Nephron (organoid): ENCODE data around the gene LARP4.
"Not testable (repeated sequence)": the region's sequence is repeated elsewhere in the genome, so short reads cannot be mapped to it uniquely, and the experiment has no call there.

Experiments
- H3K27ac Mint-ChIP-seq, 3 experiments: 2 replicates each; pipeline ENCODE4 v1.8.0; 2020; ENCODE audit warnings: mixed read lengths in 3 of 3, mild to moderate bottlenecking in 2 of 3, moderate library complexity in 1 of 3
- H3K27me3 Mint-ChIP-seq: 2 replicates; pipeline ENCODE4 v1.8.0; 2021; ENCODE audit warnings: low read depth, mild to moderate bottlenecking, moderate library complexity, mixed read lengths
- H3K36me3 Mint-ChIP-seq: 2 replicates; pipeline ENCODE4 v1.8.0; 2020; ENCODE audit warnings: low read depth, mixed read lengths
- H3K4me1 Mint-ChIP-seq: 2 replicates; pipeline ENCODE4 v1.8.0; 2020; ENCODE audit warnings: mixed read lengths
- H3K4me3 Mint-ChIP-seq, 3 experiments: 2 replicates each; pipeline ENCODE4 v1.8.0; 2020; ENCODE audit warnings: mild to moderate bottlenecking in 3 of 3, mixed read lengths in 3 of 3, moderate library complexity in 2 of 3
- H3K9me3 Mint-ChIP-seq: 2 replicates; pipeline ENCODE4 v1.8.0; 2020; ENCODE audit warnings: mixed read lengths
- TF ChIP-seq, protein P1 (sequence below), 3 experiments: fragments of 200-600 bp; sonication (generic); IDR thresholded peaks; one replicate each; pipeline ENCODE4 v1.5.0; 2021; ENCODE audit warnings: antibody characterized with exemption in 3 of 3; ENCODE audit not compliant: unreplicated experiment in 3 of 3

LARP4 gene

GRCh38 chr12:50515587-50515986, 114.9 kb downstream of the LARP4 start:
- Mint-ChIP-seq H3K27ac (peak overlapping the region; percentile 4 to 14 (median 6)), H3K27me3 (no peaks in the 10 kb centered on the region), H3K9me3 (no peaks in the 10 kb centered on the region), H3K36me3 (peaks cover 4% of the 10 kb centered on the region), H3K4me1 (peaks cover 22% of the 10 kb centered on the region), H3K4me3 (no peak overlapping the region)
- TF ChIP-seq, protein P1, sequence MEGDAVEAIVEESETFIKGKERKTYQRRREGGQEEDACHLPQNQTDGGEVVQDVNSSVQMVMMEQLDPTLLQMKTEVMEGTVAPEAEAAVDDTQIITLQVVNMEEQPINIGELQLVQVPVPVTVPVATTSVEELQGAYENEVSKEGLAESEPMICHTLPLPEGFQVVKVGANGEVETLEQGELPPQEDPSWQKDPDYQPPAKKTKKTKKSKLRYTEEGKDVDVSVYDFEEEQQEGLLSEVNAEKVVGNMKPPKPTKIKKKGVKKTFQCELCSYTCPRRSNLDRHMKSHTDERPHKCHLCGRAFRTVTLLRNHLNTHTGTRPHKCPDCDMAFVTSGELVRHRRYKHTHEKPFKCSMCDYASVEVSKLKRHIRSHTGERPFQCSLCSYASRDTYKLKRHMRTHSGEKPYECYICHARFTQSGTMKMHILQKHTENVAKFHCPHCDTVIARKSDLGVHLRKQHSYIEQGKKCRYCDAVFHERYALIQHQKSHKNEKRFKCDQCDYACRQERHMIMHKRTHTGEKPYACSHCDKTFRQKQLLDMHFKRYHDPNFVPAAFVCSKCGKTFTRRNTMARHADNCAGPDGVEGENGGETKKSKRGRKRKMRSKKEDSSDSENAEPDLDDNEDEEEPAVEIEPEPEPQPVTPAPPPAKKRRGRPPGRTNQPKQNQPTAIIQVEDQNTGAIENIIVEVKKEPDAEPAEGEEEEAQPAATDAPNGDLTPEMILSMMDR (IDR thresholded peaks at IDR 0.05; ENCODE audit: unreplicated experiment in 3 of 3), result no peak

DNA sequence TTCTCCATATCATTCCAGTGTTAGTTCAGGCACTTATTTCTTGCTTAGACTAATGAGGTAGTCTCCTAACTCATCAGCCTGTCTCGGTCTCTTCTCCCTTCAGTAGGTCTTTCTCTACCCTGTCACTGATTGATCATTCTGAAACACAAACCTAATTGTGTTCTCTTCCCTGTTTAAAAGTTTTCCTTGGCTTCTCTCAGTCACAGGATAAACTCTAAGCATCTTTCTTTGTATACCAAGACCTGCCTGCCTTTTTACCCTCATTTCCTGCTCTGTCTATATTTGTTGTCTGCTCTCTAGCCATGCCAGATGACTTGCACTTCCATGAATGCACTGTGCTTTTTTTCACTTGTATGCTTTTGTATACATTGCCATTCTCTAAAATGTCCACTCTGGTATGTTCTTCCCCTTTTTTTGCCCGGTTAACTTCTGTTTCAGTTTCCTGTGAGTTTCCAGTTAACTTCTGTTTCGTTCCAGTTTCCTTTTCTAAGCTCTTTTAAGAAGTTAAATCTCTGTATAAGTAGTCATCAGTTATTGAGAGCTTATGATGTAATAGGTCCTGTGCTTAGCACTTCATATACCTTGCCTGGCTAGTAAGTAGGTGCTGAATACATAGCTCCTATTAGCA, 116.8 kb downstream of the LARP4 start:
- TF ChIP-seq, protein P1 (IDR thresholded peaks at IDR 0.05; ENCODE audit: unreplicated experiment in 3 of 3), result no peak
- Mint-ChIP-seq H3K36me3 (peaks cover 8% of the 10 kb centered on the region), H3K9me3 (no peaks in the 10 kb centered on the region), H3K27ac (no peak overlapping the region), H3K27me3 (no peaks in the 10 kb centered on the region), H3K4me3 (no peak overlapping the region), H3K4me1 (peaks cover 26% of the 10 kb centered on the region)

GRCh38 chr12:50518090-50518489, 117.4 kb downstream of the LARP4 start:
- TF ChIP-seq, protein P1 (IDR thresholded peaks at IDR 0.05; ENCODE audit: unreplicated experiment in 3 of 3), result no peak
- no peaks in the 10 kb centered on the region for H3K27me3 Mint-ChIP-seq
- no peak overlapping the region for H3K27ac Mint-ChIP-seq
- H3K36me3 Mint-ChIP-seq, result peaks cover 12% of the 10 kb centered on the region
- no peaks in the 10 kb centered on the region for H3K9me3 Mint-ChIP-seq
- no peak overlapping the region for H3K4me3 Mint-ChIP-seq
- H3K4me1 Mint-ChIP-seq, result peaks cover 26% of the 10 kb centered on the region

- H3K4me1 Mint-ChIP-seq, result peaks cover 24% of the 10 kb centered on the region
- H3K4me3 Mint-ChIP-seq, result no peak overlapping the region
- TF ChIP-seq, protein P1 (IDR thresholded peaks at IDR 0.05; ENCODE audit: unreplicated experiment in 3 of 3), result no peak
- H3K27me3 Mint-ChIP-seq, result no peaks in the 10 kb centered on the region
- peaks cover 4% of the 10 kb centered on the region for H3K9me3 Mint-ChIP-seq
- H3K36me3 Mint-ChIP-seq, result peaks cover 23% of the 10 kb centered on the region
- H3K27ac Mint-ChIP-seq, result no peak overlapping the region
Observed at GRCh38 chr12:50519353-50519752, 118.7 kb downstream of the LARP4 start.

GRCh38 chr12:50520416-50521207, 119.9 kb downstream of the LARP4 start:
- Mint-ChIP-seq H3K36me3 (peaks cover 27% of the 10 kb centered on the region), H3K4me1 (peaks cover 14% of the 10 kb centered on the region), H3K4me3 (no peak overlapping the region), H3K27ac (peak overlapping the region; percentile 42 to 66 (median 53)), H3K27me3 (no peaks in the 10 kb centered on the region), H3K9me3 (peaks cover 4% of the 10 kb centered on the region)
- TF ChIP-seq, protein P1 (IDR thresholded peaks at IDR 0.05; ENCODE audit: unreplicated experiment in 3 of 3), result no peak

DNA sequence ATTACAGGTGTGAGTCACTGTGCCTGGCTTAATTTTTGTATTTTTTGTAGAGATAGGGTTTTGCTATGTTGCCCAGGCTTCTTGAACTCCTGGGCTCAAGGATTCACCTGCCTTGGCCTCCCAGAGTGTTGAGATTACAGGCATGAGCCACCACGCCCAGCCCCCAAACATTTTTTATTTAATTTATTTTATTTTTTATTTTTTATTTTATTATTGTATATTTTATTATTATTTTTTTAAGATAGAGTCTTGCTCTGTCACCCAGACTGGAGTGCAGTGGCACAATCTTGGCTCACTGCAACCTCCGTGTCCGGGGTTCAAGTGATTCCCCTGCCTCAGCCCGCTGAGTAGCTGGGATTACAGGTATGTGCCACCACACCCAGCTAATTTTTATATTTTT, 121.1 kb downstream of the LARP4 start:
- not testable (repeated sequence) for H3K9me3 Mint-ChIP-seq, H3K27ac Mint-ChIP-seq, H3K27me3 Mint-ChIP-seq, H3K4me3 Mint-ChIP-seq
- peaks cover 34% of the 10 kb centered on the region for H3K36me3 Mint-ChIP-seq
- peaks cover 18% of the 10 kb centered on the region for H3K4me1 Mint-ChIP-seq
